GF-D8 (cell line): ENCODE data around the gene CARS1.

Source experiments
- DNase-seq: peaks from one replicate; lab custom pipeline; 2025; lab: John Stamatoyannopoulos, UW

Gene CARS1

DNA sequence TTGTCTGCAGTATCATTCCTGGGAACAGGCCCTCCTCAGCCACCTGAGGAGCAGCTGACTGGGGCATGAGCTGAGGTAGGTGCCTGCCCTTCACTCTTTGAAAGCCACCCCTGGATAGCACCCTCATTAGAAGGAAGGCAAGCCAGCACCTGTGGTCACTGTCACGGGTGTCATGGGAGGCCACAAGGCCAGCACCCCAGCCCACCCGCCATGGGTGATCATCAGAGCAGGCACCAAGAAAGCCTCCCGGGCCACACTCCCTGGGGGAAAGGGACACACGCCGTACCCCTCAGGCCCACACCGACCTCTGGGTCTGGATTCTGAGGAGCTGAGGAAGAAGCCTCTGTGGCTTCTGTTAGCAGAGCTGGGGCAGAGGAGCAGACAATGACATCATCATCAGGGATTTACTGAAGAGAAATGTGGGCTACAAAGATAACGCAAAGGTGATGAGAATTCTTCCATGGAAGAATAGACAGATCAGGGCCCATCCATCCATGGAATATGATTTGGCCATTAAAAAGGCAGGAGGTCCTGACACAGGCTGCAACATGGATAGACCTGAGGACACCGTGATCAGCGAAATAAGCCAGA lies 48.4 kb downstream of the CARS1 start:
- DNase-seq = no peak

DNA sequence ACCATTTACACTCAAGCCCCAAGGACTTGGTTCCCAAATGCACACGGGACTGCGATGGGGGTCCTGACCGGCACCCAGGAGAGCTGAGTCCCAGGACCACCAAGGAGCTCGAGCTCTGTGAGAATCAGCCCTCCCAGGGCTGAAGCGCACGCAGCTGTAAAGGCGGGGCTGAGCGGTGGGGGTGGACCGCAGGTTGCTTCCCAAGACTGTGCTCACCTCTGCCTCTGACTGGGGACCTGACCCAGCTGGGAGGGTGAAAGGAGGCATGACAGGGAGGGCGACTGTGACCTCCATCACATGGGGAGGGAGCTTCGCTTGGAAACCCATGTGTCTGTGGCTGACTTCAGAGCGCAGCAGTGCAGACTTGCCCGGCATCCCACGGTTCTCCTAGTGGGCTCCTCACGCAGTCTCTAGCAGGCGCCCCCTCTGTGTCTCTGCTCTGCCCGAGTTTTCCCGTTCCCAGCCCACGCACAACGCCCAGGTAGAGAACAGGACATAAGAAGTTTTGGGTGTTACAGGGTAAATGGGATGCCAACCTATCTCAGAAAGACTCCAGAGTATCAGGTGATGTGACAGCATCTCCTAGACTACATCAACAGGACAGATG lies 49.7 kb downstream of the CARS1 start:
- DNase-seq = no peak

DNA sequence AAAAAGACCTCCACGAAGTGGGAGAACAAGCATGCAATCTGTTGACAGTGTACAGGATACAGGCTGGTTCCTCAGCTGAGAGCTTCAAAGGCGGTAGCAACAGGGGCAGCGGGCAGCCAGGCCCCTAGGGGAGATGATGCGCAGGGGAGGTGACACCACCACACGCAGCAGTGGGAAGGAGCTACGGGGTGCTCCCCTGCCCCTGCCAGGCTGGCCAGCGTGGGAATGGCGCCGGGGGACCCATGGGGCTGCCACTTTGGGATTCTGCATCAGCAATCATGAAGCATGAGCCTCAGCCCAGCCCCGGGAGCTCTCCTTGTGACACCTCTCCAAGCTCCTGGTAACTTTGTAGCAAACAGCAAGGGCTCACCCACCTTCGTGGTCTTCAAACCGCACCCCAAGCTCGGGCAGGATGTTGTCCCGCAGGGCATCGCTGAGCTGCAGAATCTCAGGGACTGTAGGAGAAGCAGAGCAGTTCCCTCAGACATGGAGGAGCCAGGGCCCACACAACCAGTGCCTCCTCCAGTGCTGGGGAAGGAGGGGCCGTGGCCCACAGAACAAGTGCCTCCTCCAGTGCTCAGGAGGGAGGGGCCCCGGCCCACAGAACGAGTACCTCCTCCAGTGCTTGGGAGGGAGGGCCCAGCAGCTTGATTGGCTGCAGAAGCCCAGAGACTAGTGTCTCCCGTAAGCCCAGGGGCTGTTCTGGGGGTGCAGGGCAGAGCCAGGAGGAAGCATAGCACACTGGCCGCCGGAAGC lies 50.5 kb downstream of the CARS1 start:
- no peak for DNase-seq

DNA sequence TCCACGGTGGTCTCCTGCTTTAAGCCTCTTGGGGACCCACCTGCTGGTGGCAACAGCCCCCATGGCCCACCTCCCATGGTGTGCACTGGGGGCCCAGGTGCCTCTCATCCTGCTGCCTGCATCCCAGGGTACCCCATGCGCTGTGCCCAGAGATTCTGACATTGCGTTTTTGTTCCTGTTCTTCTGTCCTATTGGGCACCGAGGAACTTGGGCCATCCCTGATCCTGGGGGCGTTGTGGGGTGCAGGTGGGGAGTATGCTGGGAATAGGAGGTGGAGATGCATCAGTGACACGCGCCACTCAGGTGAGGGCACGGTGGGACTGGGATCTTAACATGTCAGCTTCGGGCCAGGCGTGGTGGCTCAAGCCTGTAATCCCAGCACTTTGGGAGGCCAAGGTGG lies 52.7 kb downstream of the CARS1 start:
- DNase-seq = no peak

DNA sequence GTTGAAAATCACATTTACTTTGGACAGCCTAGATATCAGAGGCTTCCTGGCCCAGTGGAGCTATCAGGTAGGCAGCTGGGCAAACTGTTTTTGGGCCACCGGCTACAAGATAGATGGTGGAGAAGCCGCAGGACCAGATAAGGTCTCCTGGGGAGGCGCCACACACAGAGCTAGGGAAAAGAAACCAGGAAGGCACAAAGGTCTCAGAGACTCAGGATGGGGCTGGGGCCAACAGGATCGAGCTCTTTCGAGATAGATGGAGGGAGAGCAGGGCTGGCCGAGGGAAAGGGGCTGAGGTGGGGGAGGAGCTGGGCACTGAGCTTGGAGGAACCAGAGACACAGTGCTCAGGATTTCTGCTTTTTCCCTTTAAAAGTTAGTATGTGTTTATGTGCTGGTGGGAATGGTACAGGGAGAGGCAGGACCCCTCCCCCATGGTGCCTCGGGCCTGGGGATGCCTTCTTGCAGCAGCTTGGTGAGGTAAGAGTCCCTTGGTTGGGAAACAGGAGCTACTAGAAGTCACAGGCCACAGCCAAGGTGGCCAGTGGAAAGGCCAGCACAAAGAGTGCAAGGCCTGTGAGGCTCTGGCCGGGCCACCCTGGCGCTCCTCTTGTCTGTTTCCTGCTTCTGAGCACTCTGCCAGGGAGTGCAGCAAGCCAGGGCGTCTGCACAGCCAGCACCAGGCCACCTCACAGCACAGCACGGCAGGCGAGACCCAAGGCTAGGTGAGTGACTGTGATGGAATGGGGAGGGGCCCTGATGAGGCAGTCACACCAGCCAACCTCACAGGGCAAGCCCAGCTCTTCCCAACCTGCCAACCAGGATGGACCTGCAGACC lies 53.6 kb downstream of the CARS1 start:
- no peak for DNase-seq

DNA sequence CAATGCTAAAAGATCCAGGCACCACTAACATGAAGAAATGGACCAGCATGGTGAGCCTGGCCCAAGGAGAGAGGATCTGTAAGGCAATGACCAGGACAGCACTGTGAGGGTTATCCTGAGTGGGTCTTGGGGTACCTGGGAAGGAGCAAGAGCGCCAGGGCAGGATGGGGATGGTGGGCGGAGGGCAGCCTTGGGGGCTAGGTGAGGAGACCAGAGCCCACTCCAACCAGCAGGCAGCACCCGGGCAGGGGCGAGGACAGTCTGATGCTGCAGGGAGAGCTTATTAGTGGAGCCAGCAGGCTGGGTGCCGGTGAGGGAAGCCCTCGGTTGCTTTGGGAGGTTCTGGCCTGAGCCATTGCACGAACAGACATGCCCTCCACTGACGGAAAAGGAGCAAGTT lies 54.4 kb downstream of the CARS1 start:
- DNase-seq = no peak

DNA sequence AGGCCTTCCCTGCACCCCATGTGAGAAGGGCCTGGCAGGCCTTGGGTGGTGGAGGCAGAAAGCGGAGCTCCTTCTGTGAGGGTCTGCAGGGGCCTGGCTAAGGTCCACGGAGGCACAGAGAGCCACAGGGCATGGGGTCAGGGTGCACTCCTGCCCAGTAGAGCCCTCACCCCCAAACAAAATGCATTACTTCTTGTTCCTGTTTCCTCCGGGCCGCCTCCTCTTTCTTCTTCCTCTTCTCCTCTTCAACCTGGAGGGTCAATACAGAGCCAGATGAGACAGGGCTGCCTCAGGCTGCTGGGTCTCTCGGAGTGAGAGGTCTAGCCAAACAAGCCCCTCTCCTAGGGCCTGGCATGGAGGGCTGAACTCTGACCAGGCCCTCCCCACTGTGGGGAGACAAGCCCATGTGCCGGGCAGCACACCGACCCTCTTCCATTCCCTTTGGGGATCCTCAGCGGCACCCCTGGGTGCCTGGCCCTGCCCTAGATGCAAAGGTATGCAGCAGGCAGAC lies 54.8 kb downstream of the CARS1 start:
- DNase-seq = no peak

DNA sequence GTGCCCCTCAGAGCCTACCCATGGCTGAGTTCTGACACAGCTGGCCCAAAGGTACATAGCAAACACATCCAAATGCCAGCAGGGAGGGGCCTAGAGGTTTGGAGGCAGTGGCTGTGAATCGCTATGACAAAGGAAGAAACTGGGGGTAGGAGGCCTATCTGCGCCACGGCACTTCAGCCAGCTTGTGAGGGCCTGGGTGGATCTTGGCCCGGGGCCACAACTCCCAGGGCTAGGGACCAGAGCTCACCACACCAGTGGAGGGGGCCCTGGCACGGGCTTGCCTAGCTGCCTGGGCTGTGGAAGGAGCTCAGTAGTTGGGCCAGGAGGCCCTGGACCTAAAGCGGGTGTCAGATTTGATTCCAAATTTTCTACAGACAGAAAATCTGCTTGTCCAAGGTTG lies 55.7 kb downstream of the CARS1 start:
- no peak for DNase-seq

DNA sequence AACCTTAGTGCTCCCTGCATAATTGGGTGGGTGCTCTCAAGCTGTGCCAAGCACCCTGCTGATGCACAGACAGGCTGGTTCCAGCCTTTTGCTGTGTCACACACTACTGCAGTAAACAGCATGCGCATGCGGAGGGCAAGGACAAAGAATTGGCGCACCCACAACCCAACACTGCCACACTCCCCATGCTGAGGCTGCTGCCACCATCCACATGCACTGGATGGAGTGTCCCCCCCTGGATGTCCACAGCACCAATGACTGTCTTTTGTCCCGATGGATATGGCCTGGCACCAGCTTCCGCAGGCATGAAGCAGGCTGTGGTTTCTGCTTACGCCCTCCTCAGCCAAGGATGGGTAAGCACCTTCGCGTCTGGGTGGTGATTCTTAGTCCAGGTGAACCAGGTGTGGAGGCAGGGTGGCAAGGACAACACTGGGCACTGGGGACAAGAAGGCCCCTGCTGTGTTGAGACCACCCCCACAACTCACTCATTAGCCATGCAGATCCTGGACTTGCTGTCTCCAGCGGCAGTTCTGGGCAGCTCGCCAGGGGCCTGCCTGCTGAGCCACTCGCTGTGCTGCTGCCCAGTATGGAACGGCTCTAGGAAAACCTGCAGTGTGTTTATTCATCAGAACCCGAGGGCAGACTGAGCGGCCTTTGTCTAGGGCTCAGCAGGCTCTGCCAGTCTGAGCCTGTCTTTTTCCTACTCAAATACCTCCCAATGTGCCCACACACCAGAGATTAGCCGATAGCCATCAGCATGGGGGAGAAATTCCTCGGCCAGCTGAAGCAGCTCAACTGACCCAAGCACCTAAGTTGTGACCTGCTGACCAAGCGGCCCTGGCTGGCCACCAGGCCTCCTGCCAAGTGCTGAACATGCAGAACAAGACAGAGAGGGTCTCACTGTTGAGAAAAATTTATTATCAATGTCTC lies 56.9 kb downstream of the CARS1 start:
- no peak for DNase-seq

DNA sequence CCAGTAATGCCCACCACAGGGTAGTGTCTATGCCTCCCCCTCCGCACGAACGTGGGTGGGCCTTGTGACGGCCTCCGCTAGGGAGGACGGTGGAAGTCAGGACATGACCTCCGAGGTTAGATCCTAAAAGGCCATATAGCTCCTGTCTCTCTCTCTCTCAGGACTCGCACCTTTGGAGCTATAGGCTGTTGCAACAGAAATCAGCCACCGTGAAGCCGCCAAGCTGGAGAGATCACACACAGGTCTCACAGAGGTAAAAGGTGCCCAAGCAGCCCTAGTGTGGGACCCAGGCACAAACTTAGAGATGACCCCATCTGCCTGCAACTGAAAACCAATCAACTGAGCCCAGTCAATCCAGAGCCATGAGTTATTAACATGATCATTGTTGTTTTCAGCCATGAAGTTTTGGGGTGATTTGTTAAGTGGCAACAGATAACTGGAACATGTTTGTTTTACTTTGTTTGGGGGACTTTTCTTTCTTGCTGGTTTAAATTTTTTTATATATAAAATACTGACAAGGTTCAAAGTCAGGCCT lies 57.7 kb downstream of the CARS1 start:
- no peak for DNase-seq

DNA sequence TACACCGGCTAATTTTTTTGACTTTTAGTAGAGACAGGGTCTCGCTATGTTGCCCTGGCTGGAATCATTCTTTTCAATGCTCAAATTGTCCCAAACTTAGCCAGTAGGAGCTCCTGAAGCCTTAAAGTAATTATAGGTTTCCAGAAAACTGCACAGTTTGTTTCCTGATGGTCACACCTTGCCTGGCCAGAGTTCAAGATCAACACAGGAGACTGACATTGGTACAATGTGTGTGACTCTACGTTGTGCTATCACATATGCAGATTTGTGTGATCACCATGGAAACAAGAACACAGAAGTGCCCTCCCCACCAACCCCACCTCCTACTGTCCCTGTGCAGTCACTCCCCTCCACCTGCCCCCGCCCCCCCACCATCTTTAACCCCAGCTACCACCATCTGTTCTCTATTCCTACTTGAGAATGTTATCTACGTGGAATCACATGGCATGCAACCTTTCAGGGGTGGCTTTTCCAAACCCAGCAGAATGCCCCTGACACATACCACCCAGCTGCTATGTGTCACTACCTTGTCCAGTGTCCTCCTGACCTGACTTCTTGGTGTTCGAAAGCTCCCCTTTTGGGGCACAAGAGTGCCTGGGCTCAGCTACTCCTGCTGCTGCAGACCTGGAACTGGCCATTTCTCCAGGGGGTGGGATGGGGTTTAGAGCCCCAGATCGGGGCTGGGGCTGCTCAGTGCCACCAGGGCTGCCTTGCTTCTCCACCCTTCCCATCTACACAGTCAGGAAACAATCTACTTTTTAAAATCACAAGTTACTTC lies 59.0 kb downstream of the CARS1 start:
- DNase-seq = no peak

DNA sequence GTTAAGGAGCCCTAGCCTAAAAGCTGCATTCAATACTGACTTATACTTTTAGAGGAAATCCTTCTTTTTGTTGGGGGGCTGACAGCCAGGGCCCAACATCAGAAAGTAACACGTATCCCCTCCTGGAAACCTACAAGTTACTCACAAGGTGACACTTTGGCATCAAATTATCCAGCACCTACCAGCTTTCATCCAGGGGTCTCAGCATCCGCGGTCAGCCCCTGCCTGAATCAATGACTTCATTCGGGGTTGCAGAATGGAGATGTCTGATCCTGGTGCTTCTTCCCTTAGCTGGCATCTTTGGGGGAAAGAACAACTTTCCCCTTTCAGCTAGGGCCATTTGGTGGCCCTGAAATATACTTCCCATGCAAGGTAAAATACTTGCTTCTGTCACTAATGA lies 59.8 kb downstream of the CARS1 start:
- DNase-seq = no peak

DNA sequence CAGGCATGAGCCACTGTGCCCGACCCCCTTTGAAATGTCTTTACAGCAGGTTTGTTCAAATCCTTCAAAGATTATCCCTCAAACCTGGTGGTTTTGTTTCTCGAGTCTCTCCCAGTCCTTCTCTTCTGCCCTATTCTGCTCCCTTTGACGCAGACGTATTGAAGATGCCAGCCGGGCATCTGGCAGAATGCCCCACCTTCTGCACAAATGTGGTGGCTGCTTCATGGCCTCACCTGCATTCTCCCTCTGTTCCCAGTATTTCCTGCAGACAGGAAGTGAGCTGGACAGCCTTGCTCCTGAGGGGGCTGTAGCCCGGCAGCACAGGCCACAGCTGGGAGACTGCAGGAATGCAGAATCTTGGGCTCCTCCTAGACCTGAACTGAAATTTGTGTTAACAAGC lies 60.2 kb downstream of the CARS1 start:
- no peak for DNase-seq

DNA sequence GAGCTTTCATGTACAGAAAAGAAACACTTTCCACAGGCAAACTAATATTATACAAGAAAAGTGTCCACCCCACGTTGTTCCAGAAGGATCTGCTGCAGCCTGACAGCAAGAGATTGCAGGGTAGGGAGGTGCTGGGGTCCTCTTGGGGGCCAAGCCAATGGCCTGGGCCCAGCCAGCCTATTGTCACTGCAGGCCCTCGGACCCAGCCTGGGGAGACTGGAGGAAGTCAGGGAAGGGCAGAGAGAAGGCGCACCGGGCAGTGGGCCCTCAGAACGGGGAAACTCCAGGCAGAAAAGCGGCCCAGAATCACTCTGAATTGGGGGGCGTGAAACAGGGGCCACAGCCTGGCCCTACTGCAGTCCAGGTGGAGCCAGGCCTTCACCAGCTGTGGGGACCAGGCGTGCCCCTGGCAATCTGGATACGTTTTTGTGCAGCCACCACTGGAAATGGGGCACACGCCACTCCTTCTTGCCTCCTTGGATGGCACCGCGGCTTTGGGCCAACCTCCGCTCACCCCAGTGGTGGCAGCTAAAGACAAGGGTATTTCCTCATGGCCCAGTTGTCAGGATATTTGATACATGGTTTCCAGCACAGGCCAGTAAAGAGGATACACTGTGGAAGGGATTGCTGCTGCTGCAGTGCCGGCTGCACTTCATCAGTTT lies 61.2 kb downstream of the CARS1 start:
- DNase-seq = no peak

DNA sequence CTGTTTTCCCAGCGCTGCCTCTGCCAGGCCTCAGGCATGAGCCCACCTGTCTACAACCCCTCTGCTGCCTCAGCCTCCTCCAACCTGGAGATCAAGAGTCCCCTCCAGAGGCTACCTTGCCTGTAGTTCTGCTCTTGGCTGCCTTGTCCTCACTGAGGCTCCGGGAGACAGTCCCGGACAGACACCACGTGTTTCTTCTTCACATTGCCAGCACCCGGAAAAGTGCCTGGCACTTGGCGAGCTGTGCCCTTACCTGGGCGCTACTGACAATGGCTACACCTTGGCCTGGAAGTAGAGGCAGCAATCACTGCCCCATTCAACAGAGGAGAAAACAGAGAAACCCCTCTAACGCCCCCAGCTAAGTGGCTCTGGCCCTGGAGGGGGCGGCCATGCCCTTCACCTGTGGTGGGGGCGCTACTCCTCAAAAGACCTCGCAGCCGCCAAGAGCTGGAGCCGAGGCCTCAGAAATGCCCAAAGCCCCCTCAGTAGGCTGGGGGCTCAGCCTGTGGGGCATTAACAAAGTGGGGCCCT lies 62.1 kb downstream of the CARS1 start:
- DNase-seq = no peak

DNA sequence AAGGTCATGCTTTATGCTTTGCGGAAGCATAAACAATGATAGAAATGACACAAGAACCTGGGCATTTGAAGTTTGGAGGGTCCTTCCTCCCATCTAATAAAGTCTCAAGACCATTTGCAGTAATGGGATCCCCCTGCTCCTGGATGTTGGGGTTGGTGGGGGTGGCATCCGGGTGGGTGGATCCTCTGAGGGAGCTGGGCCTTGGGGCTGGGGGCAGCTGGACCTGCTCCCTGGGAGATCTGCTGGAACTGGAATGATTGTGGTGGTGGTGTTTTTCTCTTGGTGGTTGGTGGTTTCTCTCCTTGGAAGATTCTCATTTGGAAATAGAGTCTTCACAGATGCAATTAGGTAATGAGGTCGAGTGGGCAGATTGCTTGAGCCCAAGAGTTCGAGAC lies 62.9 kb downstream of the CARS1 start:
- DNase-seq = no peak

DNA sequence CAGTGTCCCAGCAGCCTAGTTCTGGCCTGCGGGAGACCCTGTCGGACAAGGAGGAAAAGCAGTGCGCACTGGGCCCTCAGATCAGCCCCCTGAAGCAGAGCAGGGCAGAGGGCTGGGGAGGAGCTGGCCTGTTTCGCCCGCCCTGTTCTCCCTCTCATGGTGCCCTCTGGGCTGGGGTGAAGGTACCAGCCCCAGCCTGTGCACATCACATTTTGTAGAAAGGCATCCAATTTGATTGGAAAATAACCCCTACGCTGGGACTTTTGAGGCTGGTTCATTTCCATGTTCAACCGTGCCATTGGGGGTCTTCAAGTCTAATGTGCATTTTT lies 64.3 kb downstream of the CARS1 start:
- no peak for DNase-seq

DNA sequence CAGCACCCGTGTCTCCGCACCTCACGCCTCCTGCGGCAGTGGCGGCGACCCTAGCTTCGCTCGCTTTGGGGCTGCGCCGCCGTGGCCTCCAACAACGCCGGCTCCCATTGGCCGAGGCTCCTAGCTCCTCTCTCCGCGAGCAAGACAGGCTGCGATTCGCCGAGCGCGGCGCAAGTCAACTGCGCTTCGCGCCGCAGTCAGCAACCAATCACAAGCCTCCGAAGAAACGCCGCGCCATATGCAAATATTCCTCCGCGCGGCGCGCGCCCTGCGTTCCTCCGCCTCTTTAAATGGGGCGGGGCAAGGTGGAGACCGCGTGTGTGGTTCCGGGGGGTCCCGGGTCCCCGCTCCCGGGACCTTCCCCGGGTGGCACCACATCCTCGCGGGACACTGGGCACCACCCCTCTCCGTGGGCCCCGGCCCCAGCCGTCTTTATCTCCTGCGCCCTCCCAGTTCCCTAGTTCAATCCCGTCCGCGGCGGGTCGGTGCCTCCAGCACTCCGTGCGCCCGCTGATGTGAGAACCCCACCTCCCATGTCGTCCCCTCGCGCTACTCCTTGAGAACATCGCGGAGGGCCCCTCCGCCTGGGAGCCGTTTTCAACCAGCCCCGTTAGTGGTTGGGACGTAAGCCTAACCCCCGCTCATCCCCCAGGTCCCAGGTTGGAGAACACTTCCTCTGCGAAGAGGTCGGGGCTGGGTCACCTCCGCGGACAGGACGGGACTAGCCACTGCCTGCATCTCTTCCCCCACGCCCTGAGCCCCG lies 64.8 kb downstream of the CARS1 start, which contains the start of gene NAP1L4:
Gene NAP1L4, minus strand, starts transcription at position 96 of the 763 bp plus-strand sequence. CDS start 13,109 bp downstream, outside the sequence.
- peak; percentile 65 for DNase-seq
